GM12892 (cell line): ENCODE data around the gene WAC. TPM values are rescaled to one million over a fixed set of nuclear protein-coding genes. Genes with fewer than 3 reads are reported as not detected.
"Not testable (repeated sequence)": the region's sequence is repeated elsewhere in the genome, so short reads cannot be mapped to it uniquely, and the experiment has no call there.

Experiments
- DNase-seq: peaks from one replicate; pipeline ENCODE4 v3.0.0; 2011; ENCODE audit not compliant: insufficient read length
- FAIRE-seq: peaks from 2 replicates; lab custom pipeline; 2011; peaks lifted over from hg19 to GRCh38; lab: Jason Lieb, UNC
- POLR2A ChIP-seq: IDR thresholded peaks from 2 replicates; pipeline ENCODE4 v1.6.1; 2011; ENCODE audit warnings: low read depth, low read length, control low read depth
- POLR2AphosphoS5 ChIP-seq: IDR thresholded peaks from 2 replicates; pipeline ENCODE4 v1.6.1; 2011; ENCODE audit warnings: low read depth, low read length, control low read depth
- TAF1 ChIP-seq: IDR thresholded peaks from 2 replicates; pipeline ENCODE4 v1.6.1; 2011; ENCODE audit warnings: low read depth, mild to moderate bottlenecking, control low read depth, low read length, borderline replicate concordance
- polyA plus RNA-seq: library from polyadenylated mRNA; unstranded; fragments of >200 nt; gene quantifications from one replicate; pipeline ENCODE4 v1.2.1, GENCODE V29; 2012; ENCODE audit warnings: missing spikeins, inconsistent platforms; ENCODE audit not compliant: missing spikeins

The WAC gene, protein sequence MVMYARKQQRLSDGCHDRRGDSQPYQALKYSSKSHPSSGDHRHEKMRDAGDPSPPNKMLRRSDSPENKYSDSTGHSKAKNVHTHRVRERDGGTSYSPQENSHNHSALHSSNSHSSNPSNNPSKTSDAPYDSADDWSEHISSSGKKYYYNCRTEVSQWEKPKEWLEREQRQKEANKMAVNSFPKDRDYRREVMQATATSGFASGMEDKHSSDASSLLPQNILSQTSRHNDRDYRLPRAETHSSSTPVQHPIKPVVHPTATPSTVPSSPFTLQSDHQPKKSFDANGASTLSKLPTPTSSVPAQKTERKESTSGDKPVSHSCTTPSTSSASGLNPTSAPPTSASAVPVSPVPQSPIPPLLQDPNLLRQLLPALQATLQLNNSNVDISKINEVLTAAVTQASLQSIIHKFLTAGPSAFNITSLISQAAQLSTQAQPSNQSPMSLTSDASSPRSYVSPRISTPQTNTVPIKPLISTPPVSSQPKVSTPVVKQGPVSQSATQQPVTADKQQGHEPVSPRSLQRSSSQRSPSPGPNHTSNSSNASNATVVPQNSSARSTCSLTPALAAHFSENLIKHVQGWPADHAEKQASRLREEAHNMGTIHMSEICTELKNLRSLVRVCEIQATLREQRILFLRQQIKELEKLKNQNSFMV
- polyA plus RNA-seq: 77.0 TPM

DNA sequence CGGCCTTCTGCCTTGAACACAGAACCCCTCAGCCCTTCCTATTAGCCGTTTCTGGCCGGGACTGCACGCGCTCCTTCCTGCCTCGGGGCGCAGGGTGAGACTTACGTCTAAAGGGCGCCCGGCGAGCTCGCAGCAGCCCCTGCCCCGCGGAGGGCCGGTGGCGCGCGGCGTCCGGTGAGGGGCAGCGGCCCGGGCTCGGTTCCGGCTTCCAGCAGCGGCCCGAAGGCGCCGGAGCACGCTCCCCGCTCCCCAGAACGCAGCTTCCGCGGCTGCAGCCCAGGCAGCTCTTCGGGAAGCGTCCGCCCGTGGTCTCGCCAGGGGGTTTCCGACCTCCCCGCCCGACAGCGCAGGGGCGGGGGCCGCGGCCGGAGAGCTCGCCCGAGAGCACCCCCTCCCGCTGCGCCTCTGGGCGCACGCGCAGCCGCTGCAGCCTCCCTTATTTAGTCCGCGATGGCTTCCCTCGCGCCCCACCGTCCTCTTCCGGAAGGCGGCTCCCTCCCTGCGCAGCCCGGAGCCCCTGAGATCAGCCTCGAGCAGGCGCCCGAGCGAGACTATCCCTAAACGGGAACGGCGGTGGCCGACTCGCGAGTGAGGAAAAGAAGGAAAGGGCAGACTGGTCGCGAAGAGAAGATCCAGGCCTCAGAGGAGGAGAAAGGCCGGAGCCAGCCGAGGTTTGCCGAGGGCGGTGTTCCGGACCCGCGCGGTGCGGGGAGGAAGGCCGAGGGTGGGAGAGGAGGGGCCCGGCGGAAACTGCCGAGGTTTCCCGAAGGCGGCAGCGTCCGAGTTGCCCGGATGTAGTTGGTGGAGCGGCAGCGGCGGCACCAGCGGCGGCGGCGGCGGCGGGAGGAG is at the start of gene WAC:
WAC (plus strand) TSS at position 782 of the 849 bp plus-strand sequence. CDS start 462 bp downstream, outside the sequence.
- FAIRE-seq (peak; percentile 98), DNase-seq (peak; percentile 71)
- TF ChIP-seq TAF1 (peak; percentile 43; the same call in 1 of the 2 replicates), POLR2AphosphoS5 (peak; percentile 88), POLR2A (peak; percentile 95)

DNA sequence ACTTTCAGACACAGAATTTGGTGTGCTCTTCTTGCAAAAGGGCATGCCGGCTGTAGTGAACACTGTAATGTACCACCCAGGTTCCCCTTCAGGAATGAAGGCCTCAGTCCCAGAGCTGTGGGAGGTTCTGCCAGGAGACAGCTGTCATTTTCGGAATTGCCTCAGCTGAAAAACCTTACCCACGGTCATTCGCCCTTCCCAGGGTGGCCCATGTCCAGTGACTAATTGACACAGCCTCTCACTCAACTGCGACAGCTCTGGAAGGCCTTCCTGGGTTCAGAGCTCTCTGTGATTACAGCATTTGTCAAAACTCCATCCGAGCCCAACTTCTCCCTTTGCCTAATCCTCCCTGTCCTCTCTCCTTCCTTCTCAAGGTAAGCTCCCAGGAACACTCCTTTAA is 43.7 kb upstream of the WAC start:
- FAIRE-seq (no peak), DNase-seq (no peak)
- no peak for TF ChIP-seq TAF1
- TF ChIP-seq POLR2A: no peak
- TF ChIP-seq POLR2AphosphoS5: no peak

DNA sequence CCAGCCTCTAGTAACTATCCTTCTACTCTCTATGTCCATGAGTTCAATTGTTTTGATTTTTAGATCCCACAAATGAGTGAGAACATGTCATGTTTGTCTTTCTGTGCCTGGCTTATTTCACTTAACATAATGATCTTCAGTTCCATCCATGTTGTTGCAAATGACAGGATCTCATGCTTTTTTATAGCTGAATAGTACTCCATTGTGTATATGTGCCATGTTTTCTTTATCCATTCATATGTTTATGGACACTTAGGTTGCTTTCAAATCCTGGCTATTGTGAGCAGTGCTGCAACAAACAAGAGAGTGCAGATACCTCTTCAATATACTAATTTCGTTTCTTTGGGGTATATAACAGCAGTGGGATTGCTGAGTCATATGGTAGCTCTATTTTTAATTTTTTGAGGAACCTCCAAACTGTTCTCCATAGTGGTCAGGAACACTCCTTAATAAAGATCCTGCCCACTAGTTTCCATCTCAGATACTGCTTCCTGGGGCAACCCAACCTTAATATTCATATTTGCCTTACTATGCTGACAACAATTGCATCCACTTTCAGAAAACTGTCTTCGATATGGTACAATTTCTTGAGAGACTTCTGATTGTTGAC is 42.6 kb upstream of the WAC start:
- not testable (repeated sequence) for FAIRE-seq, DNase-seq

GRCh38 chr10:28492116-28492920 is 40.6 kb upstream of the WAC start:
- no peak for DNase-seq
- no peak for FAIRE-seq
- no peak for TF ChIP-seq TAF1
- TF ChIP-seq POLR2A: no peak
- TF ChIP-seq POLR2AphosphoS5: no peak

GRCh38 chr10:28494420-28494819 is 38.5 kb upstream of the WAC start:
- TF ChIP-seq TAF1 (no peak), POLR2AphosphoS5 (no peak)
- FAIRE-seq (no peak), DNase-seq (no peak)

- DNase-seq (no peak), FAIRE-seq (no peak)
- TF ChIP-seq POLR2A (no peak), POLR2AphosphoS5 (no peak), TAF1 (no peak)
Observed at GRCh38 chr10:28495084-28495483, 37.8 kb upstream of the WAC start.

- TF ChIP-seq POLR2AphosphoS5 (no peak), TAF1 (no peak), POLR2A (no peak)
- no peak for FAIRE-seq
- no peak for DNase-seq
Observed at GRCh38 chr10:28496017-28496416, 36.9 kb upstream of the WAC start.

DNA sequence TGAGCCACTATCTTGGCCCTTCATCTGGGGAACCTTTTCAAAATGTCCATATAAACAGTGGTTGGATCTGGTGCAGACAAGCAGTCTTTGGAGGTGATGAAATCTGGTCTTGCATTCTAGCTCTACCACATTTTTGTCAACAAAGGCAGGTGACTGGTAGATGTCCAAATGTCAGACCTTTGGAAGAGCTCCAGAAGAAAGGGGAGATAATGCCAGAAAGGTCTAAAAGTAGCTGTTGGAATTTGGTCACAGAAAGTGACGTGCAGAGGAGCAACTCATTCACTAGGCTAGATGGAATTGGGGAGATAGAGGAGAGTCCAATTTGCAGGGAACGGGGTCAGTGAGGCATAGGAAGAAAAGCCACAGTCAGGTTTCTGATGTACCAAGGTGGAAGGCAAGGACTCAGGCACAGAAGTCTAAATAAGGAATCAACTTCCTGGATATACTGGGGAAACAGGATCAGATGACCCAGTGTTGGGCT is 36.4 kb upstream of the WAC start:
- DNase-seq (no peak), FAIRE-seq (no peak)

DNA sequence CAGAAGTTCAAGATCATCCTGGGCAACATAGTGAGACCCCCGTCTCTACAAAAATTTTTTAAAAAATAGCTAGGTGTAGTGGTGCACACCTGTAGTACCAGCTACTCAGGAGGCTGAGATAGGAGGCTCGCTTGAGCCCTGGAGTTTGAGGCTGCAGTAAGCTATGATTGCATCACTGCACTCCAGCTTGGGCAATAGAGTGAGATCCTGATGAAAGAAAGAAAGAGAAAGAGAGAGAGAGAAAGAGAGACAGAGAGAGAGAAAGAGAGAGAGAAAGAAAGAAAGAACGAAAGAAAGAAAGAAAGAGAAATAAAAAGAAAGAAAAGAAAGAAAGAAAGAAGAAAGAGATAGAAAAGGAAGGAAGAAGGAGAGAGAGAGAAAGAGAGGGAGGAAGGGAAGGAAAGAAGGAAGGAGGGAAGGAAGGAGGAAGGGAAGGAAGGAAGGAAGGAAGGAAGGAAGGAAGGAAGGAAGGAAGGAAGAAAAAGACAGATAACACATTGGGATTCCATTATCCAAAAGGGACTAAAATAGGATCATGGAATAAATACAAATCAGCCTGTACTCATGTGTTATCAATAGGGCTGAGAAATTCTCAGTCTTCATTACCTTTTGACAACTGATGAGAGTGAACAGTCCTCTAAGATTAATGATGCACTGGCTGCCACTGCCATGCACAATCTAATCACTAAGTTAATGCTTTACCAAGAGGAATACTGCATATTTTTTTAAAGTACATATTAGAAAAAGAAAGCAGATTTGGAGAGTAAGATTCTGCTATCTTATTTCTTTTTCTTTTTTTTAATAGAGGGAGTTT is 35.4 kb upstream of the WAC start:
- DNase-seq (no peak), FAIRE-seq (no peak)
- TF ChIP-seq POLR2A: no peak
- TF ChIP-seq POLR2AphosphoS5: no peak
- no peak for TF ChIP-seq TAF1

More for the DNA sequence above, 36.4 kb upstream of the WAC start:
- TF ChIP-seq TAF1: no peak
- no peak for TF ChIP-seq POLR2AphosphoS5
- TF ChIP-seq POLR2A: no peak

GRCh38 chr10:28500203-28500602 is 32.7 kb upstream of the WAC start:
- not testable (repeated sequence) for DNase-seq, FAIRE-seq
